IPS-15b (cell line): ENCODE results near the gene TMEM269.

Experiments
- H3K27me3 ChIP-seq: one replicate; pipeline ENCODE4 v1.6.1; 2013; ENCODE audit warnings: low read length; ENCODE audit not compliant: control insufficient read depth, insufficient read depth
- H3K36me3 ChIP-seq: one replicate; pipeline ENCODE4 v1.6.1; 2013; ENCODE audit warnings: low read length; ENCODE audit not compliant: control insufficient read depth, insufficient read depth
- H3K4me1 ChIP-seq: one replicate; pipeline ENCODE4 v1.6.1; 2013; ENCODE audit warnings: mild to moderate bottlenecking, low read length; ENCODE audit not compliant: control insufficient read depth, insufficient read depth
- H3K4me3 ChIP-seq: one replicate; pipeline ENCODE4 v1.5.1; 2013; ENCODE audit warnings: low read depth, low read length
- H3K9ac ChIP-seq: one replicate; pipeline ENCODE4 v1.6.1; 2013; ENCODE audit warnings: low read depth, mild to moderate bottlenecking, low read length
- H3K9me3 ChIP-seq: one replicate; pipeline ENCODE4 v1.6.1; 2013; ENCODE audit warnings: mild to moderate bottlenecking, low read length; ENCODE audit not compliant: control insufficient read depth, insufficient read depth

Gene TMEM269

DNA sequence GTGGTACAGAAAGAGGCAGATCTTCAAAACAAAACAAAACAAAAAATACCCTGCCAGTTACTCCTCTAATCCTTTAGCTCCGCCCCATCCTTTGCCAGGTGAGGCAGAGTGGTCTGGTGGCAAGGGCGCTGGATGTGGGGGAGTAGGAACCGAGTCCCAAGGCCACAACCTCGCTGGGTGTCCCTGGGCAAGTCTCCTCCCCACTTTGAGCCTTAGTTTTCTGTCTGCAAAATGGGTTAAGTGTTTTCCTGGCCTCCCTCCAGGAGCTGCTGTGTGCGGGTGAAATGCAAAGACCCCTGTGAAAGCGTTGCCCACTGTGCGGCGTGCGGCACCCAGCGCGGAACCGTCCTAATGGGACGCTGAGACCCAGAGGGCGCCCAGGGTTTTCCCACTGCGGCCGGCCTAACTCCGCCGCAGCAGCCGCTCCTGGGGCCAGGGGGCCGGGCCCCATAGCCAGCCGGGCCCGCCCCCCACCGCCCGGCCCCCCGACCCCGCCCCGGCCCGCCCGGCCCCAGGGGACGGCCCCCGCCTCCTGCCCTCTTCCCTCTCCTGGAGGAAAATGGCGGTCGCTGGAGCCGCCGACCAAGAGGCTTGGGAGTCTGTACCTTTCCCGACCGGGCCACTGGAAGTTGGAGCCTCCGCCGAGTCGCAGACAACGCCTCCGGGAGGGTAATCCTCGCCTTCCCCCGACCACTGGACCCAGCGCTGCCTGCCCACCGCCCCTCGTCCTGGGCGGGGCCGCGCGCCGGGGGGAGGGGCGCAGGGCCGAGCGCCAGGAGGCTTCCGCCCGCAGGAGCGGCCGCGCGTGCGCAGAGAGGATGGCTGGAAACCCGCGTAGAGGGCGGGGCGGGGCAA, 32.0 kb downstream of the TMEM269 start, which contains the start of the genes ERMAP and SVBP:
ERMAP (plus strand) TSS at position 538 of the 855 bp plus-strand sequence. CDS start 13,327 bp downstream, outside the sequence.
SVBP (minus strand) TSS at position 813 of the 855 bp plus-strand sequence. CDS start 853 bp downstream, outside the sequence.
- Histone ChIP-seq H3K4me1 (peaks cover 3% of the 10 kb centered on the region), H3K36me3 (no peaks in the 10 kb centered on the region), H3K9ac (peak within 1 kb of the TSS; percentile 83), H3K9me3 (no peaks in the 10 kb centered on the region), H3K27me3 (no peaks in the 10 kb centered on the region), H3K4me3 (peak within 1 kb of the TSS; percentile 90)

DNA sequence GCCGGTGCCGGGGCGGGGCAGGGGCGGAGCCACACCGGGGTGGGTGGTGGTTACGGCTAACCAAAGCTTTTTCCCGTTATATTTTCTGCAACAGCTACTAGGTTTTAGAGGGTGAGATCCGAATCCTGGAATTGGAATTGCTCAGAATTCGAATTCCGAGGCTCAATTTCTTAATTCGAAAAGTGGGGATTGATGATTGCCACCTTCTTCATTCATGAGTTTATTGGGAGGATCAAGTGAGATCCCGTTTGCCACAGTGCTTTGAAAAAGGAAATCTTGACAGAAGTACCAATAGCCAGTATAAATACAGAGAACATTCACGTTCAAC, 32.6 kb downstream of the TMEM269 start:
- H3K9me3 ChIP-seq, result no peaks in the 10 kb centered on the region
- H3K4me3 ChIP-seq, result peak overlapping the region; percentile 42
- H3K9ac ChIP-seq, result no peak overlapping the region
- no peaks in the 10 kb centered on the region for H3K27me3 ChIP-seq
- no peaks in the 10 kb centered on the region for H3K36me3 ChIP-seq
- H3K4me1 ChIP-seq, result peaks cover 3% of the 10 kb centered on the region

DNA sequence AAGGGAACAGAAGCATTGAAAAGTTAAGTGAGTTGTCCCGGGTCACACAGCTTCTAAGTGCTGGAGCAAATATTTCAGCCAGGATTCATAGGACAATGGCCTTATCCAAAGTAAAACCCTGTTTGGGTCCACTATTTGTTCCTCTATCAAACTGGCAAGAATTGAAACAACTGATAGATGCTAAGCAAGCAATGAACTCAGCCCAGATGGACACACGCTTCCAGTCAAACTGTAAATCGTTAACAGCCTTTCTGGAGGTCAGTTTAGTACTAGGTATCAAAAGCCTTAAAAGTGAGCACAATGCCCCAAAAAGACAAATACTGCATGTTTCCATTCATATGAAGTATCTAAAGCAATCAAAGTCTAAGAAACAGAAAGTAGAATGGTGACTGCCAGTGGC, 33.2 kb downstream of the TMEM269 start:
- Histone ChIP-seq H3K9ac (no peak overlapping the region), H3K4me3 (no peak overlapping the region), H3K36me3 (no peaks in the 10 kb centered on the region), H3K9me3 (no peaks in the 10 kb centered on the region), H3K27me3 (no peaks in the 10 kb centered on the region), H3K4me1 (peaks cover 3% of the 10 kb centered on the region)

DNA sequence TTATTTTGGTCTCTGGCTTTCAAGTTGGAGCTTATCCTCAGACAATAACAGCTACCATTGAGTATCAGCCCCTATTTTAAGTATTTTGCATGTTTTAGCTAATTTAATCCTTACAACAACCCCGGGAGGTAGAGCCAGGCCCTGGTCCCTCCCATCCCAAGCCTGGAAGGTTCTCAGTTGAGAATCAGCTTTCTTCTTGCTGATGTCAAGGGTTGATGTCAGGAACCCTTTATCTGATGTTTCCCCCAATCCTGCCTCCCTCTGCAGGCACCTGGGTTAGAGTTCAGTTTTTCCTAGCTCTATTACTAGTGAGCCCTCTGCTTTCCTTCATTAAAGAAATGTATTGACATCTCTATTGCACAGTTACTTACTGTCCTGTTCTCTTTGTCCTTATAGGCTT, 36.0 kb downstream of the TMEM269 start:
- Histone ChIP-seq H3K9ac (no peak overlapping the region), H3K27me3 (no peaks in the 10 kb centered on the region), H3K4me1 (peaks cover 5% of the 10 kb centered on the region), H3K36me3 (no peaks in the 10 kb centered on the region), H3K4me3 (no peak overlapping the region), H3K9me3 (no peaks in the 10 kb centered on the region)

DNA sequence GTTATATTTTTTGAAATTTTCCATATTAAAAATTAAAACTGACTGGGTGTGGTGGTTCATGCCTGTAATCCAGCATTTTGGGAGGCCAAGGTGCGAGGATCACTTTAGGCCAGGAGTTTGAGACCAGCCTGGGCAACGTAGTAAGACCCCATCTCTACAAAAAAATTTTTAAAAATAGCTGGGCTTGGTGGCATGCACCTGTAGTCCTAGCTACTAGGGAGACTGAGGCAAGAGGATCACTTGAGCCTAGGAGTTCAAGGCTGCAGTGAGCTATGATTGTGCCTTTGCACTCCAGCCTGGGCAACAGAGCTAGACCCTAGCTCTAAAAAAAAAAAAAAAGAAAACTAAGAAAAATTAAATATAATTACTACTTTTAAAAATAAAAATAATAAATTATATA, 36.9 kb downstream of the TMEM269 start:
- Histone ChIP-seq H3K4me3 (no peak overlapping the region), H3K9ac (no peak overlapping the region), H3K4me1 (peaks cover 5% of the 10 kb centered on the region), H3K9me3 (no peaks in the 10 kb centered on the region), H3K36me3 (no peaks in the 10 kb centered on the region), H3K27me3 (no peaks in the 10 kb centered on the region)

DNA sequence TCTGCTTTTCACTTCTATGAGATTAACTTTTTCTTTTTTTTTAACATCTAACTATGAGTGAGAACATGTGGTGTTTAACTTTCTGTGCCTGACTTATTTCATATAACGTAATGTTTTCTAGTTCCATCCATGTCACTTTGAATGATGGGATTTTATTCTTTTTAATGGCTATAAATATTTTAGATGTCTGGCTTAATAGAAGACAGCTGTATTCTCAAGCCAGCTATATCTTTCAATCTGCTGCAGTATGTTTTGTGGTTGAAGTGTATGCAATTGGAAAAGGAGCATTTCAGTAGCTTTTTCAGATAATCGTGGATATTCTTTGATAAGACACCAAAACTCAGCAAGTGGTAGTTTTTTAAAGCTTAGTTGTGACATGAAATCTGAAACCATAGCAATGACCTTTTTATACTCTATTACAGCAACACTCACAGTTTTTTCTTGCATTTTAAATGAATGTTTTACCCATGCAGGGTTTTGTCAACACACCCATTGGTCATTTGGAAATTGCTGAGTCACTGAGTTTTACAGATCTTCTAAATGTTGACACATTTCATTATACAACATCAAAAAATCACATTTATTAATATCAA, 38.1 kb downstream of the TMEM269 start:
- Histone ChIP-seq H3K9ac (no peak overlapping the region), H3K9me3 (no peaks in the 10 kb centered on the region), H3K36me3 (no peaks in the 10 kb centered on the region), H3K27me3 (no peaks in the 10 kb centered on the region), H3K4me3 (no peak overlapping the region), H3K4me1 (peaks cover 3% of the 10 kb centered on the region)

DNA sequence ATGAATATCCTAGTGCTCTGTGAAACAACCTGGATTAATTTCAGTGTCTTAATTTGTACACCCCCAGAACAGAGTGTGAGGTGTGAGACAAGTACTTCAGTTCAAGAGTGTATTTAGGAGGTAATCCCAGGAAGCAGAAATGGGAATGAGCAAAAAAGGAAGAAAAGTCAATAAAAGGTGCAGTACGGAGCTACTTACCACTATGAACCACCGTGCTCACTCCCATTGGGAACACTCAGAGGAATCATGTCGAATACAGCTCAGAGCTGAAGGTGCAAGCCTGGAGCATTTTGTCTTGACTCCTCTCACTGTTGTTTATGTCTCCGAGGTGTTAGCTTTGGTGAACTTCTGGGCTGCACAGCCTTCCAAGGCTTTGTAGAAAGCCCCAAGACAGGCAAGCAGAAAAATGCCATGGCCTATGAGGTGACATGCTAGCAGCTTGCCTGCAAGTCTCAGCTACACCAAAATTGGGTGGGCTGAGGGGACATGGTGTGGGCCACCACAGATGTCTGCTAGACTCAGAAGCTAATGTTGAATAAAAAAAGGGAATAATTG, 39.8 kb downstream of the TMEM269 start:
- Histone ChIP-seq H3K9ac (no peak overlapping the region), H3K36me3 (no peaks in the 10 kb centered on the region), H3K27me3 (no peaks in the 10 kb centered on the region), H3K4me3 (no peak overlapping the region), H3K9me3 (no peaks in the 10 kb centered on the region), H3K4me1 (peaks cover 3% of the 10 kb centered on the region)

DNA sequence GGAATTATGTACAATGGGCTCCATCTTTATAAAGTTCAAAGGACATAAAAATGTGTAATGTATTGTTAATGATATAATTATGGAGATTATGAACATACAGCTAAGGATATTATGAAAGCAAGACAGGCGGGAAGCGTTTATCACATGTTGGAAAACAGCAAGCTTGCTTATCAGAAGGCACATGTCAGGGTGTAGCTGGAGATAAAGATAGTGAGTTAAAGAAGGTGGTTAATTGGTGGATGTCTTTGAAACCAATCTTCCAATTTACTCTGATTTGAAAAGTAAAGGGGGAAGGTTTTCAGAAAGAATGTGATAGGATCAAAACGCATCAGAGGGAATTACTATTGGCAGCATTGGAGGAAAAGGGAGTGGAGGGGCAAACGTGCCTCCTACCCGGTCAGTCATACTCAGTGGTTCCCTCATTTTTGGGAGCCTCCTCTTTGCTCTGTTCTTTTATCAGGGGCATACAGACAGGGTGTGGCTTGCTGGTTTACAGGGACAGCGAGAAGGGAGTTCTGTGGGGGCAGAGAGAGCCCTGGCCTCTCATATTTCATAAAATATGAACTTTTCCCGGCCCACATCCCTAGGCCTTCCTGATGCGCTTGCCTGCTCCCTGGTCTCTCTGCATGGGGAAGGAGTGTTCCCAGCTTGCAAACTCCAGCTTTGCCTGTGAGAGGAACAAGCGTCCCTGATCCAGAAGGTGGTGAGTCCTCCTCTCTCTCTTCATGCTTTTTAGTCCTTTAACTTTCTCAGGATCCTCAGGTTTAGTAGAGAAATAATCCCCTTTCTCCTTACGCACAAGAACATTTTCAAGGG, 40.5 kb downstream of the TMEM269 start:
- Histone ChIP-seq H3K36me3 (no peaks in the 10 kb centered on the region), H3K4me3 (no peak overlapping the region), H3K4me1 (peaks cover 3% of the 10 kb centered on the region), H3K9ac (no peak overlapping the region), H3K9me3 (no peaks in the 10 kb centered on the region), H3K27me3 (no peaks in the 10 kb centered on the region)

DNA sequence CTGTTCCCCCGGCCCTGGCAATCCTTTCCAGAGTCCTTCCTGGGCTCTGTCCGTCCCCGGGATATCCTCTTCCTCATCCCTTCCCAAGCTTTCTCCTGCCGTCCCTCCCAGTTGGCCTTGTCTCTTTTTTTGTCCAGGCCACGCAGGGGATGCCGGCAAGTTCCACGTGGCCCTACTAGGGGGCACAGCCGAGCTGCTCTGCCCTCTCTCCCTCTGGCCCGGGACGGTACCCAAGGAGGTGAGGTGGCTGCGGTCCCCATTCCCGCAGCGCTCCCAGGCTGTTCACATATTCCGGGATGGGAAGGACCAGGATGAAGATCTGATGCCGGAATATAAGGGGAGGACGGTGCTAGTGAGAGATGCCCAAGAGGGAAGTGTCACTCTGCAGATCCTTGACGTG, 45.8 kb downstream of the TMEM269 start:
- H3K9ac ChIP-seq, result no peak overlapping the region
- H3K27me3 ChIP-seq, result no peaks in the 10 kb centered on the region
- H3K4me1 ChIP-seq, result no peaks in the 10 kb centered on the region
- H3K4me3 ChIP-seq, result no peak overlapping the region
- H3K36me3 ChIP-seq, result no peaks in the 10 kb centered on the region
- no peaks in the 10 kb centered on the region for H3K9me3 ChIP-seq

DNA sequence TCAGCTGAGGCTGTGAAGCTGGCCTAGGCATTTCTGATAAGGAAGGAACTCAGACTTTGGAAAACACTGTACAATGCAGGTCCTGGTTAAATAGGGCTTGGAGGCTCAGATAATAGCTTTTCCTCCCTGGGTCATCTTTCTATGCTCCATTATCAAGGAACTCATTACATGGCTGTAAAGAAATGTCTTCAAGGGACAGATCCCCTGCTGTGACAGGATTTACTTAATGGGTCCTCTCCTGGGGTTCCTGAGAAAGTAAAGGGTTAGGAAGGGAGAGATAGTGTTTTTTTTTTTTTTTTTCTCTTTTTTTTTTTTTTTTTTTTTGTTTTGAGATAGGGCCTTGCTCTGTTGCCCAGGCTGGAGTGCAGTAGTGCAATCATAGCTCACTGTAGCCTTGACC, 46.5 kb downstream of the TMEM269 start:
- H3K36me3 ChIP-seq, result no peaks in the 10 kb centered on the region
- no peak overlapping the region for H3K4me3 ChIP-seq
- H3K9ac ChIP-seq, result no peak overlapping the region
- H3K9me3 ChIP-seq, result no peaks in the 10 kb centered on the region
- no peaks in the 10 kb centered on the region for H3K4me1 ChIP-seq
- H3K27me3 ChIP-seq, result no peaks in the 10 kb centered on the region

DNA sequence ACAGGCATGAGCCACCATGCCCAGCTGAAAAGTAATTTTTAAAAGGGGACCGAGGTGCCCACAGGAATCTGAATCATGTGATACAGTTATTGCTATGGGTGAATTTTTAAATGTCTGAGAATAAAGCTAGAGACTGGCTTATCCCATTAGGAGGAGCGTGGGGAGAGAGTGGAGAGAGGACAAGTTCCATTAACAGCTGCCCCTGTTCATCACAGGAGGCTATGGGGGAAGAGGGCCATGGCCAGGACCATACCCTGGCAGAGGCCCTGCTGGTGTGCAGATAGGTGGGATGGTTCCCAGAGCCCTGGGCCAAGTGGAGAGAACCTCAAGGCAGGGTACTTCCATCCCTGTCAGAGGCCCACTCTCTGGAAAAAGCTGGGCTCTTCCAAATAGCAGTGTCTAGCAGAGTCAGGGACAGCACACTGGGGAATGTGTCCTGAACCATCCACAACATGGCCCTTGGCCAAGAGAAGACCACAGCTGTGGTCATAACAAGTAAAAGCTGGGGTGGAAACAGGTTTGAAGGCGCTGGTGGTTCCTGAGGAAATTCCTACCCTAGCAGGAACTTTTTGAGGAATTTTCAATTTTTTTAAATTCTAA, 48.0 kb downstream of the TMEM269 start:
- no peak overlapping the region for H3K9ac ChIP-seq
- H3K4me1 ChIP-seq, result no peaks in the 10 kb centered on the region
- no peaks in the 10 kb centered on the region for H3K36me3 ChIP-seq
- H3K4me3 ChIP-seq, result no peak overlapping the region
- H3K27me3 ChIP-seq, result no peaks in the 10 kb centered on the region
- H3K9me3 ChIP-seq, result no peaks in the 10 kb centered on the region
